ENCODE data around the gene CTSA. TPM values are rescaled to one million over a fixed set of nuclear protein-coding genes. Genes with fewer than 3 reads are reported as not detected.

The CTSA gene
- total and polyA plus RNA-seq, 4 donors, result 37.9 to 175 (median 112) TPM

DNA sequence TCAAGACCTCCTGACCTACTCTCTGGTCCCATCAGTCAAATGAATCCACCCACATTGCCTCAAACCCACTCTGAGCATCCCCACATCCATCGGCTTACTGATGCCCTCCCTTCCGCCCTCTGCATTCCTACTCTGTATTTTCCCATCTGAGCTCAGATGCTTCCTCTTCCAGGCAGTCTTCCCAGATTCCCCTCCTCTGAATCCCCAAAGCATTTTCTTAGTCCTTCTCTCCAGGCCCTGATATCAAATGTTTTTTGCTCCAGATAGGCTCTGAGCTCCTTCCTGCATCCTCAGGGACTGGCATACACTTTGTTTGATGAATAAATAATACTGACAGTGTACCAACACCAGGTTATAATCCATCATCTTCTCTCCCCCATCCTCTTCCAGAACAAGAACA, 16.9 kb downstream of the CTSA start:
- no peaks in the 10 kb centered on the region for H3K4me1 ChIP-seq (ENCODE audit: control insufficient read depth in 1 of 2, insufficient read depth in 2 of 2, low read length in 2 of 2)
- H3K4me3 ChIP-seq (ENCODE audit: low read length in 2 of 2), result no peak overlapping the region
- no peaks in the 10 kb centered on the region for H3K27me3 ChIP-seq (ENCODE audit: control insufficient read depth in 1 of 2, insufficient read depth in 2 of 2, low read length in 1 of 2)
- DNase-seq (no peak), ATAC-seq (ENCODE audit: low FRiP score) (no peak)
- H3K9me3 ChIP-seq (ENCODE audit: control insufficient read depth, low read length), result no peaks in the 10 kb centered on the region
- no peaks in the 10 kb centered on the region for H3K36me3 ChIP-seq (ENCODE audit: control insufficient read depth in 1 of 2, insufficient read depth in 2 of 2, low read length in 1 of 2)
- no peak overlapping the region for H3K27ac ChIP-seq (ENCODE audit: low read depth in 1 of 2, low read length in 2 of 2)
- intact Hi-C loops (cut with DNase I), result no loop called here
- 86 to 95% methylated on average over 2 of the region's 2 CpGs for WGBS, 2 donors

DNA sequence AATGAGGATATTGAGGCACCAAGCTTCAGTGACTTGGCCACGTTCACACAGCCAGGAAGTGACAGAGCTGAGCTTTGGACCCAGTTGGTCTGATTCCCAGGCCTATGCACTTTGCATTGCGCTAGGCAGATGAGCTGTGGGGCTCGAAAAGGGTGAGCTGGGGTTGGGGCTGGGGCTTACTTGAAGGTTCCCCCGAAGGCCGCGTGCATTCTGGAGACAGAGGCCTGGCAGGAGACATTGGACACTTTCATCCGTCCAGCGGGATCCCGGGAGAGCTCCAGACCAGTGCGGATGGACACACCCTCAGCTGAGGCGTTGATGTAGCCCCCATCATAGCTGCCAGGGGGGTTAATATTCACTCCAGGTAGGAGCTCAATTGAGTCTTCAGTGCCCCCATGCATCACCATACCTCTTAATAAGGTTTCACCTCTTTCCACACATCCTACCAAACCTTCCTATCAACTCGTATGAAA, 18.2 kb downstream of the CTSA start:
- intact Hi-C loops (cut with DNase I), result no loop called here
- H3K4me1 ChIP-seq (ENCODE audit: control insufficient read depth in 1 of 2, insufficient read depth in 2 of 2, low read length in 2 of 2), result no peaks in the 10 kb centered on the region
- H3K9me3 ChIP-seq (ENCODE audit: control insufficient read depth, low read length), result no peaks in the 10 kb centered on the region
- no peak overlapping the region for H3K27ac ChIP-seq (ENCODE audit: low read depth in 1 of 2, low read length in 2 of 2)
- no peaks in the 10 kb centered on the region for H3K27me3 ChIP-seq (ENCODE audit: control insufficient read depth in 1 of 2, insufficient read depth in 2 of 2, low read length in 1 of 2)
- no peaks in the 10 kb centered on the region for H3K36me3 ChIP-seq (ENCODE audit: control insufficient read depth in 1 of 2, insufficient read depth in 2 of 2, low read length in 1 of 2)
- 88 to 89% methylated on average over 12 of the region's 12 CpGs for WGBS, 2 donors
- DNase-seq (no peak), ATAC-seq (ENCODE audit: low FRiP score) (no peak)
- no peak overlapping the region for H3K4me3 ChIP-seq (ENCODE audit: low read length in 2 of 2)

DNA sequence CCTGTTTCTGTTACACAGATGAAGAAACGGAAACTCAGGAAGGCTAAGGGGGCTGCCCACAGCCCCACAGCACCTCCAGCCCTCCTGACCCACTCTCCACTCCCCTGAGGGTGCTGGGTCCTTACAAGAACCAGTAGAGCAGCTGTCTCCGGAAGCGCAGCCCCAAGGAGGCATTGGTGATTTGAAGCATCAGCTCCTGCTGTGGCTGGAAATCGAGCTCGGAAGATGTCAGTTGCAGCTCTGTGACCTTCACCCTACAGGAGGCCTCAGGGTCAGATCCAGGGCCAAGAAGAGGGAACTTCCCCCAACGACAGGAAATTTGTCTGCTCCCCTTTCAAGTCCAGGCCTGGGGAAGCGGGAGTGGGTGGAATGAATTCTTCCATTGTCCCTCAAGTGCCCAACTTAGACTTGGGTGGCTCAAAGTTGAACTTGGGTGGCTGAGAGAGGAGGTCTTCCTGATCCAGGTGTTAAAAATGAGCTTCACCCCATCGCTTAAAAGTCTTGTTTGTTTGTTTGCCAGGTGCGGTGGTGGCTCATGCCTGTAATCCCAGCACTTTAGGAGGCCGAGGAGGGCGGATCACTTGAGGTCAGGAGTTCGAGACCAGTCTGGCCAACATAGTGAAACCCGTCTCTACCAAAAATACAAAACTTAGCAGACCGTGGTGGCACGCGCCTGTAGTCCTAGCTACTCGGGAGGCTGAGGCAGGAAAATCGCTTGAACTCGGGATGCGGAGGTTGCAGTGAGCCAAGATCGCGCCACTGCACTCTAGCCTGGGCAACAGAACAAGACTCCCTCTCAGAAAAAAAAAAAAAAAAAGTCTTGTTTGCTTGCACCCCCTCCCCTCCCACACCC, 18.9 kb downstream of the CTSA start:
- H3K4me3 ChIP-seq (ENCODE audit: low read length in 2 of 2), result no peak overlapping the region

DNA sequence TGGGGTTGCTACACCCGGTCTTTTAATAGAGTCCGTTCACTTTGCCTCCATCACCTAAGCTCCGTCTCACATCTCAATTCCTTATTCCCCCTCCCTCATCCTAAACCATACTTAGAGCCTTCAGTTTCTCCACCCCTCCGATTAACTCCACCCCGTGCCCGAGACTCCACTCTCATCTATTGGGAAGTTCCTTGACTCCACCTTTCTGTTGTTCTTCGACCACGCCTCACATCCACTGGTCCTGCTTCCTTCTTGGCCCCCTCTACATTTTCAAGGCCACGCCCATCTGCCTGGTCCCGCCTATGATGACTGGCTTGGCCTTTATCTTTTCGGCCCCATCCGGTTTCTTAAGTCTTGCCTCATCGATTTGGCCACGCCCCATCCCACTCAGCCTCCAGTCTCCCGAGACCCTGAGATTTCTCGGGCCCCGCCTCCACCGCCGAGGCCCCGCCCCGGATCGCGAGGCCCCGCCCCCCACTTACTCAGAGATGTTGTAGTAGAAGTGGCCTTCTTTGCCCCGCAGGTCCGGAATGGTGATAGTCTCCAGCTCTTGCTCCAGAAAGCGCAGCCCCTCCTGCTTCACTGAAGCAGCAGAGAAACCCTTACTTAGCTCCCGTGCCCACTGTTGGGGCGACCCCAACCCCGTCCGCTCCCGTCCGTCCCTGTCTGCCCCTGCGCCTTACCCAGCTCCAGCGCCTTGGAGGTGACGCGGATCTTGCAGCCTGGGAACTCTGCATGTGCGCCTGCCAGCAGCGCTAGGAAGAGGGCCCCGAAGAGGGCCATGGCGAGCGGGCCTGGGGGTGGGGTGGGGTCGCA, 19.7 kb downstream of the CTSA start:
- WGBS, 2 donors, result 2 to 4% methylated on average over 43 of the region's 43 CpGs
- no peaks in the 10 kb centered on the region for H3K9me3 ChIP-seq (ENCODE audit: control insufficient read depth, low read length)
- intact Hi-C loops (cut with DNase I), result no loop called here
- ATAC-seq (ENCODE audit: low FRiP score), result peak; percentile 95
- DNase-seq, result peak; percentile 98 to 99
- H3K27ac ChIP-seq (ENCODE audit: low read depth in 1 of 2, low read length in 2 of 2), result peak overlapping the region in 1 of 2 donors; percentile 16
- H3K4me3 ChIP-seq (ENCODE audit: low read length in 2 of 2), result peak overlapping the region; percentile 15 to 59
- H3K4me1 ChIP-seq (ENCODE audit: control insufficient read depth in 1 of 2, insufficient read depth in 2 of 2, low read length in 2 of 2), result no peaks in the 10 kb centered on the region
- no peaks in the 10 kb centered on the region for H3K27me3 ChIP-seq (ENCODE audit: control insufficient read depth in 1 of 2, insufficient read depth in 2 of 2, low read length in 1 of 2)
- H3K36me3 ChIP-seq (ENCODE audit: control insufficient read depth in 1 of 2, insufficient read depth in 2 of 2, low read length in 1 of 2), result no peaks in the 10 kb centered on the region

More for the DNA sequence above, 18.9 kb downstream of the CTSA start:
- H3K27me3 ChIP-seq (ENCODE audit: control insufficient read depth in 1 of 2, insufficient read depth in 2 of 2, low read length in 1 of 2), result no peaks in the 10 kb centered on the region
- ATAC-seq (ENCODE audit: low FRiP score) (no peak), DNase-seq (no peak)
- H3K36me3 ChIP-seq (ENCODE audit: control insufficient read depth in 1 of 2, insufficient read depth in 2 of 2, low read length in 1 of 2), result no peaks in the 10 kb centered on the region
- H3K4me1 ChIP-seq (ENCODE audit: control insufficient read depth in 1 of 2, insufficient read depth in 2 of 2, low read length in 2 of 2), result no peaks in the 10 kb centered on the region
- H3K27ac ChIP-seq (ENCODE audit: low read depth in 1 of 2, low read length in 2 of 2), result no peak overlapping the region
- WGBS, 2 donors, result 83 to 84% methylated on average over 22 of the region's 22 CpGs
- H3K9me3 ChIP-seq (ENCODE audit: control insufficient read depth, low read length), result no peaks in the 10 kb centered on the region
- intact Hi-C loops (cut with DNase I), result no loop called here

DNA sequence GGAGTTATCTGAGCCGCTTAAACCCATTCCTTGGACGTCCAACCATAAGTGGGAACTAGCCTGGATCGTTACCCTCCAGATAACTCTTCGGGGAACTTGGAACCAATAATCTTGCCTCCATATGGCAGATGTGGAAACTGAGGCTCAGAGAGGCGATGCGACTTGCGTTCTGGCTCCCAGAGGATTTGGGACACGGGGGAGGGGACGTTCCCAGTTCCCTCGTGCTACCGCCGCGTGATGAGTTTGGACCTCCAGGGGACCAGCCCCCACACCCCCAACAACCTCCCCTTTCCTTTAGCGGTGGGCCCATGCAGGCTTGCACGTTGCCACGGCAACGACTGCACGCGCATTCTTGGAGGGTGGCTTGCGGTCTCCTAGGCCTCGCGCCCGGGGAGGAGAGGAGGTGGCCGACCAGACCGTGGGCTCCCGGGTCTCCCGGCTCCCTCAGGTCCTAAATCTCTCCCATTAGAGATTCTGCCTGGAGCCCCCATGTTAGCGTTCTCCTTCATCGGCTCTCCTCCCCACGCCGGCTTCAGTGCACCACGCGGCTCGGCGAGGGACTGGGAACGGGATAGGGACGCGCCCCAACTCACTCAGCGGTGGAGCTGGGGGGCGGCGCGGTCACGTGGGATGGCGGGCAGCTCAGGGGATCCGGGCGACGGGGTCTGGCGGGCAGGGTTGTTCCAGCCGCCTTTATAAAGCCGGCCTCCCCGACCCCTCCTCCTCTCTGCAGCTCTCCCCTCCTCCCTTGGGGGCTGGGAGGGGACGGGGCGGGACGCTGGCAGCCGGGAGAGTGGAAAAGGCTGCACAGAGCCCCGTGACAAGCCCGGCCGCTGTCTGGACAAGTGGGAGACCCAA, 20.6 kb downstream of the CTSA start, which contains the start of gene PLTP:
Gene PLTP, minus strand, starts transcription at position 670 of the 858 bp plus-strand sequence. CDS start 703 bp downstream, outside the sequence.
- Histone ChIP-seq H3K27me3 (ENCODE audit: control insufficient read depth in 1 of 2, insufficient read depth in 2 of 2, low read length in 1 of 2) (no peaks in the 10 kb centered on the region), H3K4me1 (ENCODE audit: control insufficient read depth in 1 of 2, insufficient read depth in 2 of 2, low read length in 2 of 2) (no peaks in the 10 kb centered on the region), H3K9me3 (ENCODE audit: control insufficient read depth, low read length) (no peaks in the 10 kb centered on the region), H3K4me3 (ENCODE audit: low read length in 2 of 2) (peak within 1 kb of the TSS; percentile 15 to 59), H3K36me3 (ENCODE audit: control insufficient read depth in 1 of 2, insufficient read depth in 2 of 2, low read length in 1 of 2) (no peaks in the 10 kb centered on the region), H3K27ac (ENCODE audit: low read depth in 1 of 2, low read length in 2 of 2) (peak within 1 kb of the TSS in 1 of 2 donors; percentile 16)
- DNase-seq (peak; percentile 87 to 92), ATAC-seq (ENCODE audit: low FRiP score) (peak; percentile 73)
- intact Hi-C loops (cut with DNase I), result loop anchor here in 1 of 2 donors (1.0 kb wide), 1 partner anchor 24 kb away; no protein-coding TSS in a partner anchor
- WGBS, 2 donors, result 1 to 2% methylated on average over 45 to 58 of the region's 58 CpGs

DNA sequence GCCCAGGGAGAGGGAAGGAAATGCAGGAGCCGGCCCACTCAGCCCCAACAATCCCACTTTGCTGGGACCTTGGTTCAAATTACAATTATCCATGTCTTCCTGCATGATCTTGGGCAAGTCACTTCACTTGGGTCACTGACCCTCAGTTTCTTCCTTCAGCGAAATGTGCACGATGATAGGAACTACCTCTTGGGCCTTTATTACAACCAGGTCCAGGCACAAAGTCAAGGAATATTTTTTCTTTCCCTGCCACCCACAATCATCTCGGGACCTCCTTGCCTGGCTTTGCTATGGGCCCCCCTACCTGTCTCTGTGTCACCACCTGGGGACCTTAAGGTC, 21.2 kb downstream of the CTSA start:
- Histone ChIP-seq H3K4me3 (ENCODE audit: low read length in 2 of 2) (peak overlapping the region in 1 of 2 donors; percentile 11), H3K27me3 (ENCODE audit: control insufficient read depth in 1 of 2, insufficient read depth in 2 of 2, low read length in 1 of 2) (no peaks in the 10 kb centered on the region), H3K4me1 (ENCODE audit: control insufficient read depth in 1 of 2, insufficient read depth in 2 of 2, low read length in 2 of 2) (no peaks in the 10 kb centered on the region), H3K9me3 (ENCODE audit: control insufficient read depth, low read length) (no peaks in the 10 kb centered on the region), H3K27ac (ENCODE audit: low read depth in 1 of 2, low read length in 2 of 2) (no peak overlapping the region), H3K36me3 (ENCODE audit: control insufficient read depth in 1 of 2, insufficient read depth in 2 of 2, low read length in 1 of 2) (no peaks in the 10 kb centered on the region)
- 10 to 14% methylated on average over 4 of the region's 4 CpGs for WGBS, 2 donors
- intact Hi-C loops (cut with DNase I), result loop anchor here in 1 of 2 donors (1.0 kb wide), 1 partner anchor 23 kb away; no protein-coding TSS in a partner anchor
- no peak for ATAC-seq (ENCODE audit: low FRiP score)
- DNase-seq, result no peak

DNA sequence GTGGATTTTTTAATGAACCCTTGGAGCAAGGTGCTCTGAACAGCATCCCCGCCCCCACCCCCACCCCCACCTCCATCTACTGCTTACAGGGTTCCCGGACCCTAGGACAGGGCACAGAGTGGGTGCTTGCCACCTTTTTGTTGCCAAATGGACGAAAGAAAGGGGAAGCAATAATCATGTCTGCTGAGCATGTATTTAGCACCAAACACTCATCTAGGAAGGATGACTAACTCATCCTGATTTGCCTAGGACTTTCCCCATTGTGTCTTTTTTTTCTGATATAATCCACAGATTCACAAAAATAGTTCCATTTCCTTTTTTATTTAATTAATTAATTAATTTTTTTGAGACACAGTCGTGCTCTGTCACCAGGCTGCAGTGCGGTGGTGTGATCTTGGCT, 22.0 kb downstream of the CTSA start:
- no peak overlapping the region for H3K4me3 ChIP-seq (ENCODE audit: low read length in 2 of 2)
- no peaks in the 10 kb centered on the region for H3K9me3 ChIP-seq (ENCODE audit: control insufficient read depth, low read length)
- intact Hi-C loops (cut with DNase I), result no loop called here
- no peak overlapping the region for H3K27ac ChIP-seq (ENCODE audit: low read depth in 1 of 2, low read length in 2 of 2)
- DNase-seq (no peak), ATAC-seq (ENCODE audit: low FRiP score) (no peak)
- no peaks in the 10 kb centered on the region for H3K4me1 ChIP-seq (ENCODE audit: control insufficient read depth in 1 of 2, insufficient read depth in 2 of 2, low read length in 2 of 2)
- no peaks in the 10 kb centered on the region for H3K36me3 ChIP-seq (ENCODE audit: control insufficient read depth in 1 of 2, insufficient read depth in 2 of 2, low read length in 1 of 2)
- no peaks in the 10 kb centered on the region for H3K27me3 ChIP-seq (ENCODE audit: control insufficient read depth in 1 of 2, insufficient read depth in 2 of 2, low read length in 1 of 2)
- WGBS, 2 donors, result 41 to 54% methylated on average over 5 of the region's 5 CpGs

DNA sequence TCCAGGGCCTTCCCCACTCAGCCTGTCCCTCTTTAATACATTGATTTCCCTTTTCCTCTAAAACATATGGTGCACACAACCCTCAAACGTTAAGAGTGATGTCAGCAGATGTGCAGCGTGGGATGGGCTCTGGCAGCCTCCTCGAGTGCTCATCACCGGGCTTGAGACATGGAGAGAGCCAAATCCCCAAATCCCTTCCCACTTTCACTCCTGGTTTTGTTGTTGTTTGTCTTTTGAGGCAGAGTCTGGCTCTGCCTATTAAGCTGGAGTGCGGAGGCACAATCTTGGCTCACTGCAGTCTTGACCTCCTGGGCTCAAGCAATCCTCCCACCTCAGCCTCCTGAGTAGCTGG, 26.6 kb downstream of the CTSA start:
- intact Hi-C loops (cut with DNase I), result no loop called here
- H3K36me3 ChIP-seq (ENCODE audit: control insufficient read depth in 1 of 2, insufficient read depth in 2 of 2, low read length in 1 of 2), result no peaks in the 10 kb centered on the region
- H3K27me3 ChIP-seq (ENCODE audit: control insufficient read depth in 1 of 2, insufficient read depth in 2 of 2, low read length in 1 of 2), result no peaks in the 10 kb centered on the region
- H3K4me1 ChIP-seq (ENCODE audit: control insufficient read depth in 1 of 2, insufficient read depth in 2 of 2, low read length in 2 of 2), result no peaks in the 10 kb centered on the region
- WGBS, 2 donors, result 62 to 69% methylated on average over 5 of the region's 5 CpGs
- H3K27ac ChIP-seq (ENCODE audit: low read depth in 1 of 2, low read length in 2 of 2), result no peak overlapping the region
- no peak overlapping the region for H3K4me3 ChIP-seq (ENCODE audit: low read length in 2 of 2)
- DNase-seq (no peak), ATAC-seq (ENCODE audit: low FRiP score) (no peak)
- H3K9me3 ChIP-seq (ENCODE audit: control insufficient read depth, low read length), result no peaks in the 10 kb centered on the region

Measured in aorta (tissue), 5 donors.